T47D (cell line): ENCODE results near the gene HIPK2.

Source experiments
- DNase-seq, 2 experiments: peaks; one replicate each; pipeline versions ENCODE4 v3.0.0 to v3.0.0-alpha.2; 2011 to 2012; ENCODE audit warnings: low read depth in 1 of 2, low spot score in 1 of 2
- JUND ChIP-seq: IDR thresholded peaks from 2 replicates; pipeline ENCODE4 v1.6.1; 2012; ENCODE audit warnings: low read depth
- in situ Hi-C: cut with HindIII; loops from 2 replicates; pipeline ENCODE4 v1.10.0; 2016; ENCODE audit warnings: low sequenced_read_pairs, low pct_unique_long_range_greater_than_20kb

The HIPK2 gene

GRCh38 chr7:139585042-139585441, 192.8 kb downstream of the HIPK2 start:
- no peak for DNase-seq
- in situ Hi-C loops, result no loop called here
- no peak for TF ChIP-seq JUND

GRCh38 chr7:139583826-139584553, 193.8 kb downstream of the HIPK2 start:
- in situ Hi-C loops, result no loop called here
- no peak for TF ChIP-seq JUND
- DNase-seq, result no peak

- in situ Hi-C loops, result no loop called here
- no peak for TF ChIP-seq JUND
- DNase-seq, result no peak
These were observed 195.1 kb downstream of the HIPK2 start for GRCh38 chr7:139582671-139583155.

- in situ Hi-C loops, result no loop called here
- no peak for TF ChIP-seq JUND
- DNase-seq, result no peak
These were observed 195.6 kb downstream of the HIPK2 start for GRCh38 chr7:139582130-139582650.

- no peak for DNase-seq
- in situ Hi-C loops, result no loop called here
- no peak for TF ChIP-seq JUND
These were observed 197.4 kb downstream of the HIPK2 start for GRCh38 chr7:139580435-139580834.

GRCh38 chr7:139576179-139576973, 201.4 kb downstream of the HIPK2 start:
- in situ Hi-C loops, result no loop called here
- DNase-seq, result no peak
- no peak for TF ChIP-seq JUND

- in situ Hi-C loops, result no loop called here
- no peak for TF ChIP-seq JUND
These were observed 202.5 kb downstream of the HIPK2 start for GRCh38 chr7:139575338-139575680.

GRCh38 chr7:139574618-139575337, 203.0 kb downstream of the HIPK2 start:
- no peak for DNase-seq
- no peak for TF ChIP-seq JUND
- in situ Hi-C loops, result no loop called here

More at GRCh38 chr7:139575338-139575680, 202.5 kb downstream of the HIPK2 start:
- no peak for DNase-seq

GRCh38 chr7:139573871-139574270, 203.9 kb downstream of the HIPK2 start:
- in situ Hi-C loops, result no loop called here
- DNase-seq, result no peak
- no peak for TF ChIP-seq JUND

- no peak for DNase-seq
- no peak for TF ChIP-seq JUND
- in situ Hi-C loops, result no loop called here
These were observed 205.0 kb downstream of the HIPK2 start for GRCh38 chr7:139572704-139573385.

GRCh38 chr7:139572071-139572470, 205.7 kb downstream of the HIPK2 start:
- no peak for DNase-seq
- no peak for TF ChIP-seq JUND
- in situ Hi-C loops, result no loop called here

- in situ Hi-C loops, result no loop called here
- TF ChIP-seq JUND, result no peak
- no peak for DNase-seq
These were observed 206.1 kb downstream of the HIPK2 start for GRCh38 chr7:139571651-139572050.
